HepG2 (cell line): ENCODE measurements around the gene UPF3A. TPM values are rescaled to one million over a fixed set of nuclear protein-coding genes. Genes with fewer than 3 reads are reported as not detected.

Experiments used
- ARID4A ChIP-seq: sonication (generic); formaldehyde crosslinking; IDR thresholded peaks from 2 replicates; pipeline ENCODE4 v1.5.0; 2020; ENCODE audit warnings: mild to moderate bottlenecking, missing genetic modification reagents, borderline replicate concordance
- ATF1 ChIP-seq: IDR thresholded peaks from 2 replicates; pipeline ENCODE4 v1.6.1; 2016; ENCODE audit warnings: mild to moderate bottlenecking, control low read depth
- HDAC1 ChIP-seq: sonication (generic); formaldehyde crosslinking; IDR thresholded peaks from 2 replicates; pipeline ENCODE4 v1.5.1; 2020; ENCODE audit warnings: mild to moderate bottlenecking, missing genetic modification reagents
- MBNL3 ChIP-seq: fragments of 250-450 bp; sonication (Bioruptor Pico); conservative IDR thresholded peaks from 2 replicates; pipeline ENCODE4 v1.8.0; 2022; ENCODE audit warnings: mild to moderate bottlenecking, inconsistent platforms
- NPAS2 ChIP-seq: sonication (generic); formaldehyde crosslinking; IDR thresholded peaks from 2 replicates; pipeline ENCODE4 v1.8.0; 2022; ENCODE audit warnings: mild to moderate bottlenecking, missing genetic modification reagents, borderline replicate concordance
- PAWR ChIP-seq: sonication (generic); formaldehyde crosslinking; IDR thresholded peaks from 2 replicates; pipeline ENCODE4 v1.4.0; 2020; ENCODE audit warnings: missing genetic modification reagents, mild to moderate bottlenecking, borderline replicate concordance
- RAD21 ChIP-seq: fragments of 450-650 bp; formaldehyde crosslinking; IDR thresholded peaks from 2 replicates; pipeline ENCODE4 v1.5.0; 2020; ENCODE audit warnings: mild to moderate bottlenecking
- SNAPC2 ChIP-seq: sonication (generic); formaldehyde crosslinking; IDR thresholded peaks from 2 replicates; pipeline ENCODE4 v1.8.1; 2022; ENCODE audit warnings: mild to moderate bottlenecking, missing genetic modification reagents
- THAP9 ChIP-seq: sonication (generic); formaldehyde crosslinking; IDR thresholded peaks from 2 replicates; pipeline ENCODE4; 2020; ENCODE audit warnings: missing genetic modification reagents, mild to moderate bottlenecking, borderline replicate concordance
- ZBTB21 ChIP-seq: sonication (generic); formaldehyde crosslinking; IDR thresholded peaks from 2 replicates; pipeline ENCODE4 v1.4.0; 2020; ENCODE audit warnings: missing genetic modification reagents
- ZNF414 ChIP-seq: sonication (generic); formaldehyde crosslinking; IDR thresholded peaks from 2 replicates; pipeline ENCODE4 v1.5.0; 2020; ENCODE audit warnings: missing genetic modification reagents
- ZNF550 ChIP-seq: sonication (generic); formaldehyde crosslinking; IDR thresholded peaks from 2 replicates; pipeline ENCODE4 v1.4.0; 2020; ENCODE audit warnings: mild to moderate bottlenecking, missing genetic modification reagents, borderline replicate concordance
- ZNF646 ChIP-seq: sonication (generic); formaldehyde crosslinking; IDR thresholded peaks from 2 replicates; pipeline ENCODE4 v1.9.0; 2021; ENCODE audit warnings: mild to moderate bottlenecking, missing genetic modification reagents
- polyA plus RNA-seq, 8 experiments: library from polyadenylated mRNA; depleted of rRNA in 3 of 8; stranded (reverse) in 7 of 8; unstranded in 1 of 8; fragments of >200 nt; fragmentation: Illumina TruSeq in 4 of 8; extraction: Trizol in 4 of 8; gene quantifications; 2 replicates each; pipeline versions ENCODE4 v1.2.1 to v1.2.3, GENCODE V29; 2011 to 2016; ENCODE audit warnings: low read depth in 4 of 8, missing spikeins in 1 of 8, mixed read lengths in 1 of 8; ENCODE audit not compliant: insufficient read depth in 1 of 8
- total RNA-seq, 5 experiments: library from RNA; depleted of rRNA; stranded (reverse); fragments of >200 nt; fragmentation: Illumina TruSeq; extraction: Trizol; gene quantifications; 2 replicates each; pipeline ENCODE4 v1.2.3, GENCODE V29; 2016; ENCODE audit warnings: low read depth in 1 of 5

The UPF3A gene
- total and polyA plus RNA-seq, 2 of the 13 experiments (the other 11 are each of a cell fraction or from before 2014, with no cell fraction given): 60.2 to 63.8 TPM

- TF ChIP-seq PAWR (CRISPR knock-in tag): no peak
- peak; percentile 88; the same call in 1 of the 2 replicates for TF ChIP-seq ARID4A (CRISPR knock-in tag)
- peak; percentile 53 for TF ChIP-seq HDAC1
- no peak for TF ChIP-seq ZNF550 (CRISPR knock-in tag)
- TF ChIP-seq THAP9 (CRISPR knock-in tag): no peak
- TF ChIP-seq NPAS2 (CRISPR knock-in tag): no peak
- TF ChIP-seq ZNF646: no peak
- peak; percentile 73; the same call in 1 of the 2 replicates for TF ChIP-seq SNAPC2 (CRISPR knock-in tag)
- TF ChIP-seq RAD21: 0 out of 2 replicates have a peak, but pooled peaks have one; percentile 27
- TF ChIP-seq ZBTB21 (CRISPR knock-in tag): no peak
- no peak for TF ChIP-seq MBNL3
- TF ChIP-seq ZNF414 (CRISPR knock-in tag): no peak; the same call in 1 of the 2 replicates
- TF ChIP-seq ATF1 (CRISPR knock-in tag): no peak
Observed at GRCh38 chr13:114281351-114282040, at the start of gene UPF3A (continued).
